OCI-LY3 (cell line): ENCODE results near the gene PTGIS.

ENCODE experiments used
- CTCF ChIP-seq: fragments of 200-600, 300-600 bp; sonication (generic); IDR thresholded peaks from 2 replicates; pipeline ENCODE4 v1.5.1; 2014; ENCODE audit warnings: antibody characterized with exemption, low read length, low read depth
- EZH2phosphoT487 ChIP-seq: fragments of 200-600 bp; shearing (Covaris generic); IDR thresholded peaks from 2 replicates; pipeline ENCODE4 v1.6.1; 2018; ENCODE audit warnings: antibody characterized with exemption, mixed run types, low read depth

GRCh38 chr20:49482173-49482572 is 85.8 kb downstream of the PTGIS start:
- TF ChIP-seq CTCF = no peak
- no peak for TF ChIP-seq EZH2phosphoT487
